ENCODE data around the gene BICDL1. TPM values are rescaled to one million over a fixed set of nuclear protein-coding genes. Genes with fewer than 3 reads are reported as not detected.

Gene BICDL1
- total and polyA plus RNA-seq, 2 of the 4 experiments (the other 2 are of a cell fraction): not detected

DNA sequence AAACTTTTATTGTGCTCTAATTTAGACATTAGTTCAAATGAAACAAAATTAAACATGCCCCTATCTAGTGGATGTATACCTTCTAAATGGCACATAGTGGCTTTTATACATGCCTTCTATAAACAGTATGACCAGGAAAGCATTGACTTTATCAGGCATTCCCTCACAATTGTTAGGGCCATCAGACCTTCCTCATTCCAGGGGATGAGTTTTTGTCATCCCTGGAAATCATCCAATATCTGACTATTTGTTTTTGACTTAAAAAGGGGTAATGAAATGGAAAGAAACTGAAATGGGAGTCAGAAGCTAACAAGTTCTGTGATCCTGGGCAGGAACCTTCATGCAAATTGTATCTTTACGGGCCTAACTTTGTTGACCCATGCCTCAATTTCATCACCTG lies 58.0 kb downstream of the BICDL1 start:
- no TSS peak for BruUV-seq (replicated peaks)
- dilution Hi-C loops (cut with HindIII; ENCODE audit: low sequenced_read_pairs, unreplicated experiment): no loop called here

More for the DNA sequence above, 58.0 kb downstream of the BICDL1 start:
- no peak for DNase-seq
- H3K4me3 ChIP-seq (ENCODE audit: insufficient read depth, low read depth, low read length): no peak overlapping the region
- H3K18ac ChIP-seq (ENCODE audit: low read depth, low read length): no peak overlapping the region
- no peak overlapping the region for H2AK5ac ChIP-seq (ENCODE audit: low read depth, low read length)
- no peak overlapping the region for H3K27ac ChIP-seq (ENCODE audit: insufficient read depth, low read length)
- no peak overlapping the region for H2BK5ac ChIP-seq (ENCODE audit: low read depth, low read length, poor library complexity, severe bottlenecking)
- no peak overlapping the region for H3K9ac ChIP-seq (ENCODE audit: low read depth, low read length)
- H3K27me3 ChIP-seq (ENCODE audit: control insufficient read depth, insufficient read depth, low read length): peaks cover 4% of the 10 kb centered on the region; the same call in 1 of the 2 replicates
- no peak overlapping the region for H4K91ac ChIP-seq (ENCODE audit: insufficient read depth, low read depth, low read length)
- H3K9me1 ChIP-seq (ENCODE audit: insufficient read depth, low read length): no peaks in the 10 kb centered on the region
- CTCF ChIA-PET: no interaction called here
- no peak overlapping the region for H4K5ac ChIP-seq (ENCODE audit: low read depth, low read length)
- H3K23ac ChIP-seq (ENCODE audit: low read depth, low read length): no peak overlapping the region
- H3K4me1 ChIP-seq (ENCODE audit: control insufficient read depth, insufficient read depth, low read length): no peaks in the 10 kb centered on the region
- no CpG with 5 or more reads among the region's 1 CpG for WGBS, 2 experiments (ENCODE audit: extremely low coverage in 2 of 2, insufficient read length in 1 of 2)
- H3K9me3 ChIP-seq (ENCODE audit: control insufficient read depth, insufficient read depth, low read length): no peaks in the 10 kb centered on the region
- no peak for ATAC-seq (ENCODE audit: low read depth)
- H3K36me3 ChIP-seq (ENCODE audit: control insufficient read depth, insufficient read depth, low read length): no peaks in the 10 kb centered on the region
- no peak overlapping the region for H2BK20ac ChIP-seq (ENCODE audit: low read depth, low read length)
- no peaks in the 10 kb centered on the region for H3K79me1 ChIP-seq (ENCODE audit: low read depth in 1 of 2, low read length in 2 of 2)
- H2AFZ ChIP-seq (replicated peaks; ENCODE audit: low read length, poor library complexity): no peak overlapping the region
- H4K20me1 ChIP-seq (ENCODE audit: insufficient read depth, low read length): no peaks in the 10 kb centered on the region
- H3K14ac ChIP-seq (replicated peaks; ENCODE audit: low read depth, low read length): no peak overlapping the region
- TF ChIP-seq, protein P1, sequence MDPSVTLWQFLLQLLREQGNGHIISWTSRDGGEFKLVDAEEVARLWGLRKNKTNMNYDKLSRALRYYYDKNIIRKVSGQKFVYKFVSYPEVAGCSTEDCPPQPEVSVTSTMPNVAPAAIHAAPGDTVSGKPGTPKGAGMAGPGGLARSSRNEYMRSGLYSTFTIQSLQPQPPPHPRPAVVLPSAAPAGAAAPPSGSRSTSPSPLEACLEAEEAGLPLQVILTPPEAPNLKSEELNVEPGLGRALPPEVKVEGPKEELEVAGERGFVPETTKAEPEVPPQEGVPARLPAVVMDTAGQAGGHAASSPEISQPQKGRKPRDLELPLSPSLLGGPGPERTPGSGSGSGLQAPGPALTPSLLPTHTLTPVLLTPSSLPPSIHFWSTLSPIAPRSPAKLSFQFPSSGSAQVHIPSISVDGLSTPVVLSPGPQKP (IDR thresholded peaks at IDR 0.05; ENCODE audit: borderline replicate concordance, low read depth, low read length): no peak
- no peak for TF ChIP-seq RCOR1 (IDR thresholded peaks at IDR 0.05; ENCODE audit: insufficient replicate concordance, low read length)
- TF ChIP-seq, protein P2, sequence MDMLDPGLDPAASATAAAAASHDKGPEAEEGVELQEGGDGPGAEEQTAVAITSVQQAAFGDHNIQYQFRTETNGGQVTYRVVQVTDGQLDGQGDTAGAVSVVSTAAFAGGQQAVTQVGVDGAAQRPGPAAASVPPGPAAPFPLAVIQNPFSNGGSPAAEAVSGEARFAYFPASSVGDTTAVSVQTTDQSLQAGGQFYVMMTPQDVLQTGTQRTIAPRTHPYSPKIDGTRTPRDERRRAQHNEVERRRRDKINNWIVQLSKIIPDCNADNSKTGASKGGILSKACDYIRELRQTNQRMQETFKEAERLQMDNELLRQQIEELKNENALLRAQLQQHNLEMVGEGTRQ (IDR thresholded peaks at IDR 0.05; ENCODE audit: low read depth, low read length): no peak
- TF ChIP-seq MAZ (IDR thresholded peaks at IDR 0.05; ENCODE audit: borderline replicate concordance, low read depth, low read length): no peak
- no peak for TF ChIP-seq CEBPB (IDR thresholded peaks at IDR 0.05; ENCODE audit: low read depth, low read length)
- TF ChIP-seq RFX5 (IDR thresholded peaks at IDR 0.05; ENCODE audit: low read depth, low read length): no peak
- TF ChIP-seq RAD21 (IDR thresholded peaks at IDR 0.05; ENCODE audit: low read length): no peak
- TF ChIP-seq MXI1 (IDR thresholded peaks at IDR 0.05; ENCODE audit: borderline replicate concordance, low read depth, low read length): no peak
- TF ChIP-seq CHD1 (IDR thresholded peaks at IDR 0.05; ENCODE audit: low read depth, low read length): no peak
- TF ChIP-seq SMC3 (IDR thresholded peaks at IDR 0.05; ENCODE audit: low read depth, low read length): no peak
- no peak for TF ChIP-seq BHLHE40 (IDR thresholded peaks at IDR 0.05; ENCODE audit: low read depth, low read length)
- TF ChIP-seq, protein P3, sequence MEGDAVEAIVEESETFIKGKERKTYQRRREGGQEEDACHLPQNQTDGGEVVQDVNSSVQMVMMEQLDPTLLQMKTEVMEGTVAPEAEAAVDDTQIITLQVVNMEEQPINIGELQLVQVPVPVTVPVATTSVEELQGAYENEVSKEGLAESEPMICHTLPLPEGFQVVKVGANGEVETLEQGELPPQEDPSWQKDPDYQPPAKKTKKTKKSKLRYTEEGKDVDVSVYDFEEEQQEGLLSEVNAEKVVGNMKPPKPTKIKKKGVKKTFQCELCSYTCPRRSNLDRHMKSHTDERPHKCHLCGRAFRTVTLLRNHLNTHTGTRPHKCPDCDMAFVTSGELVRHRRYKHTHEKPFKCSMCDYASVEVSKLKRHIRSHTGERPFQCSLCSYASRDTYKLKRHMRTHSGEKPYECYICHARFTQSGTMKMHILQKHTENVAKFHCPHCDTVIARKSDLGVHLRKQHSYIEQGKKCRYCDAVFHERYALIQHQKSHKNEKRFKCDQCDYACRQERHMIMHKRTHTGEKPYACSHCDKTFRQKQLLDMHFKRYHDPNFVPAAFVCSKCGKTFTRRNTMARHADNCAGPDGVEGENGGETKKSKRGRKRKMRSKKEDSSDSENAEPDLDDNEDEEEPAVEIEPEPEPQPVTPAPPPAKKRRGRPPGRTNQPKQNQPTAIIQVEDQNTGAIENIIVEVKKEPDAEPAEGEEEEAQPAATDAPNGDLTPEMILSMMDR (conservative IDR thresholded peaks at IDR 0.05; ENCODE audit: low read depth, low read length): no peak
- TF ChIP-seq NFE2L2 (IDR thresholded peaks at IDR 0.05; ENCODE audit: low read depth, low read length): no peak
- TF ChIP-seq FOS (IDR thresholded peaks at IDR 0.05; ENCODE audit: low read depth, low read length): no peak
- TF ChIP-seq MAFK (IDR thresholded peaks at IDR 0.05; ENCODE audit: low read depth, low read length): no peak
- no peak for TF ChIP-seq POLR2A (IDR thresholded peaks at IDR 0.05; ENCODE audit: low read depth, low read length)
- no peak overlapping the region for H2AK9ac ChIP-seq (replicated peaks; ENCODE audit: low read depth, low read length, poor library complexity)
- H3K4me2 ChIP-seq (ENCODE audit: low read depth, low read length): no peak overlapping the region
- no peak overlapping the region for H2BK15ac ChIP-seq (ENCODE audit: low read depth, low read length)
- POLR2A ChIA-PET (ENCODE audit: unreplicated experiment): no interaction called here
- H3K4ac ChIP-seq (ENCODE audit: low read depth, low read length): no peak overlapping the region
- in situ Hi-C loops (cut with MboI; ENCODE audit: low sequenced_read_pairs): no loop called here
- intact Hi-C loops (cut with micrococcal nuclease): no loop called here
- no peak overlapping the region for H2BK120ac ChIP-seq (ENCODE audit: low read depth, low read length)
- no peak overlapping the region for H3K56ac ChIP-seq (ENCODE audit: extremely low read depth, insufficient read depth, low read length)
- no peak overlapping the region for H4K8ac ChIP-seq (ENCODE audit: low read depth in 2 of 2, low read length in 2 of 2)

Measured in IMR-90 (cell line).